Activated T-cell treated with anti-CD3 and anti-CD28 coated beads for 24 hours (primary cell): ENCODE measurements around the gene CAMTA1.
"Not testable (repeated sequence)": the region's sequence is repeated elsewhere in the genome, so short reads cannot be mapped to it uniquely, and the experiment has no call there.

Experiments used
- DNase-seq: peaks from one replicate; pipeline ENCODE4 v3.0.0-alpha.2; 2020; ENCODE audit warnings: low read depth

Gene CAMTA1

DNA sequence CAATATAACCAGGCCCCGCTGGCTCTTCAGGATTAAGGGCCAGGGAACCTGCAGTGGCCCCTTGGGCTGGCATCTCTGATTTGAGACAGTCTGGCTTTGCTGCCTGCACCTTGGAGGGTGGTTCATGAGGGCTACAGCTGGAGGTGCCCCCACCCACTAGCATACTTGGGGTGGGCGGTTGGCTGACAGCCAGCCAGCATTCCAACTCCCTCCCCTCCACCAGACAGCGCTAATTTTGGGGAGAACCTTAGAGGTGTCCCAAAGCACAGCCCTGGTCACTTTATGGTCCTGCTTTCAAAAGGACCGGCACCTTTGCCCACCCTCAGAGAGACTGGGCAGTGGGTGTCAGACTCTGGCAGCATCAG is 805.2 kb downstream of the CAMTA1 start:
- DNase-seq = no peak

DNA sequence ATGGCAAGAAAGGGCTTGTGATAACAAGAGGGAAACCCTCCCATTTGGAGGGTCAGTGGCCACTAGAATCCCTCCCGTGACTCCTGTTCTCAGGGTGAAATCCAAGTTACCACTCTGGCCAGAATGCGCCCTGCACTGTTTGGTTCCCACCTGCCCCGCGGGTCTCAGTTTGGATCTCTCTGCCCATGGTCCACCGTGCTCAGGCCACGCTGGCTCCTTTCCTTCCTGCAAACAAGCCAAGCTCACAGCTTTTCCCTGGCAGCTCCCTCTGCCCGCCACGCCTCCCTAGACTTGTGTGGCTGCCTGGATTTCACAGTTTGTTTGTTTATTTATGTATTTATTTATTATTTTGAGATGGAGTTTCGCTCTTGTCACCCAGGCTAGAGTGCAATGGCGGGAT is 806.3 kb downstream of the CAMTA1 start:
- DNase-seq = no peak

DNA sequence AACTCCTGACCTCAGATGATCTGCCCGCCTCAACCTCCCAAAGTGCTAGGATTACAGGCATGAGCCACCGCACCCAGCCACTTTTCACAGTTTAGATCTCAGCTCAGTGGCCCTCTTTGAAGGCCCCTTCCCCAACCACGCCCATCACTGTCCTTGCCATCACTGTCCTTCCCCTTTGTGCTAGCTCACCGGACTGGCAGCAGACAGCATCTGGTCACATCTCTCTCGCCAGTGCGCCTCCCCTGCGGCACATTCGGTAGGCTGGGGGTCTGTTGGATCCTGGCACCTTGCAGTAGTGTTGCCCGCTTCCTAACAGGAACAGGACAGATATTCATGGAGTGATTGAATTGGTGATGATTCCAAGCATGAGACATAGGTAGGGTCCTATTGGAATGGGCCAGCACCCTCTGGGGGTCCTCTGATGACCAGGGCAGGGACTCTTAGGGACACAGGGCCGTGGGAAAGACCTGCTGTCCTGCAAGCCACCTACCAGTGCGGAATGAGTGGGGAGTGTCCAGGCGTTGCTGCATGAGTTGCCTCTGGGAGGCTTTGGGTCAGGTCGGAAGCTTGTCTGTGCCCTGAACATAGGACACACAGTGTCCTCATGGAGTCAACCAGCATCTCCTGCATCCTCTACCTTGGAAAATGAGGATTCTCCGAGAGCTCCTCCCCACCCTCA is 807.0 kb downstream of the CAMTA1 start:
- DNase-seq = no peak

- DNase-seq = no peak
Measured at GRCh38 chr1:7594002-7594713, 808.9 kb downstream of the CAMTA1 start.

GRCh38 chr1:7594714-7595295 is 809.6 kb downstream of the CAMTA1 start:
- DNase-seq = no peak

DNA sequence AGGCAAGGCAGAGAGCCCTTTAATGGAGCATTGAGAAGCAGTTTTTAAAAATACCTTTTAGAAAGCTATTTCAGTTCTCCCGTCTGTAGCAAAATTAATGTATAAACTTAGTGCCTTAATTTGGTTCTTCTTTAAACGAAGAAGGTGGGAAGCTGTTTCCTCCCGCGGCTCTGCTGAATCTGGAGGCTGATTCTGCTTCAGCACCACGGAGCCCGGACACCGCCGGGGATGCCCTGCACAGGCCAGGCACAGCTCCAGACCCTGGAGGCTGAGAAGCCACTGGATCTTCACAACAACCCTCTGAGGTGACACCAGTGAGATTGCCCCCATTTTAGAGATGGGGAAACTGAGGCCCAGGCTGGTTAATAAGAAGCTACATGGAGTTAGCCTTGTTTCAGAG is 810.1 kb downstream of the CAMTA1 start:
- DNase-seq = no peak

DNA sequence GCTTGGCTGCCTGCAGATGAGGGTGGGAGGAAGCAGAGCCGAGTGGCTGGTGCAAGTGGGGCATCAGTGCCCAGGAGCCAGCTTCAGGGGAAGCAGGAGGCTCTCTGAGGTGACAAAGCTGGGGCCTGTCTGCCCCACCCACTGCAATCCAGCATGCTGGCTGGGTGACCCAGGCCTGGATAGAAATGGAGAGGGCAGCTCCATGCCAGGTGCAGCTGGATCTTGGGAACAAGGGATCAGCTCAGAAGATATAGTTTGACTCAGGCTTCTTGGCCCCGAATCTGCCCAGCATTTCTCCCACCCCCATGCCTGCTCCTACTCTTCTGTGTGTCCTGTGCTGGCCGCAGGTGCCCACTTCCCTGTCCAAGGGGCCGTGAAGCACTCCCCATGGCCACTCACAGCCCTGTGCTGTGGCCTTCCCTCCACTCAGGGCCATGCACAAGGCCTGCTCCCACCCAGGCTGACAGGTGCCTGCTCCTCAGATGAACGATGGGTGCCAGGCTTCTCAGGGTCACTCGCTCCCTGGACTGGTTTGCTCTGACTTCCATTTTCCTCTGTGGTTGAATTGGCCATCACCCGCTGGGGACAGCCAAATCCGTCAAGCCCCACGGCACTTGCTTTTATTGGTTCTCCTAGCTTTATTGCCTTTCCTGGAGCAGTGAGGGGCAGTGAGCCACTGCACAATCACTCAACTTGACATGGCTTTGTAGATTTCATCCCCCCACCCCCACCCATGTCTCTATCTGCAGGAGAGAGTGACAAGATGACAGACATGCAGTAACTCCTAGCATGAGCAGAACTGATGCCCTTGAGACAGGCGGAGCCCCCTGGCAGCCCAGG is 811.1 kb downstream of the CAMTA1 start:
- DNase-seq = no peak

DNA sequence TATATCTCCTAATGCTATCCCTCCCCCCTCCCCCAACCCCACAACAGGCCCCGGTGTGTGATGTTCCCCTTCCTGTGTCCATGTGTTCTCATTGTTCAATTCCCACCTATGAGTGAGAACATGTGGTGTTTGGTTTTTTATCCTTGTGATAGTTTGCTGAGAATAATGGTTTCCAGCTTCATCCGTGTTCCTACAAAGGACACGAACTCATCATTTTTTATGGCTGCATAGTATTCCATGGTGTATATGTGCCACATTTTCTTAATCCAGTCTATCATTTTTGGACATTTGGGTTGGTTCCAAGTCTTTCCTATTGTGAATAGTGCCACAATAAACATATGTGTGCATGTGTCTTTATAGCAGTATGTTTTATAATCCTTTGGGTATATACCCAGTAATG is 812.8 kb downstream of the CAMTA1 start:
- not testable (repeated sequence) for DNase-seq

- DNase-seq = not testable (repeated sequence)
Measured at GRCh38 chr1:7604906-7605305, 819.7 kb downstream of the CAMTA1 start.

DNA sequence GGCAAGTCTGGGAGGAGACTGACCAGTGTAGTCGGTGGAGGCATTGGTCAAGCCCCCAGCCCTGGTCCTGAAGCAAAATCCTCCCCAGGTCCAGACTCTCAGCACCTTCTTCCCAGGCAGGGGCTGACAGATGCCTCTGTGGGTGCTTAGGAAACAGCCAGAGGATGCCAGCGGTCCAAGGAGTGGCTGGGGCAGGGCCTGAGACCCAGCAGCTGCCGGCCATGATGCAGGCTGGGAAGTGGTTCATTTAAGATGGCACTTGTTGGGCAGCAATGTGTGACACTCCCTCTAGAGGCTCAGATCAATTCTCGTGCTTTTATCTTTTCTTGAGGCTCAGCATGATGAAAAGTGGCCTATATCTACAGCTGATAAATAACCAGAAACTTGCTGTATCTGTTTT is 820.8 kb downstream of the CAMTA1 start:
- no peak for DNase-seq

GRCh38 chr1:7607097-7607496 is 821.8 kb downstream of the CAMTA1 start:
- DNase-seq = no peak

DNA sequence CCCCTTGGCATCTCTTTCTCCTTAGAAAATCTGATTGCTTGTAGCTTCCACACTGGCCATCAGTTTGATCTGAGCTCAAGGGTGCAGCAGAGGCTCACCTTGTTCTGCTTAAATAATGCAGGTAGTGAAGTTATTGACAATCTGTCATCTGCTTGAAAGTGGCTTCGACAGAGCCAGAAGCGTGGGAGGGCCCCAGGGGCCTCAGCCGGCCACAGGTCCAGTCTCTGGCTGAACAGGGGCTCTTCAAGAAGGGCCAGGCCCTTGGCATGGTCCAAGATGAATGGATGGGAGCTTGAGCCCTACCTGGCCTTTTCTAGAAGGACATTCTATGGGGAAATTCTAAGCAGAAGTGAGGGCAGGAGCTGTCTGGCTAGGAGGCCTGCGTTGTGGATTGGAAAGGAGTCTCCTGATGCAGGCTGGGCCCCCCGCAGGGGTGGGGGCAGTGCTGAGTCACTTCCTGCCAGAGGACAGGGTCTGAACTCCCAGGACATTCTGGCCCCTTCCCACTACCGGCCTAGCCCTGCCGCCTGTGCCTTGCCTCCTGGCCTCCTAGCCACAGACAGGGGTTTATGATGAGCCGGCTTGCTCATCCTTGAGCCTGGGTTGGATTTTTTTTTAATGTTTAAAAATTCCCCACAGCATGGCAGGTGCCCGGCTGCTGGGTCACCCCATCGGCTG is 823.5 kb downstream of the CAMTA1 start:
- no peak for DNase-seq

DNA sequence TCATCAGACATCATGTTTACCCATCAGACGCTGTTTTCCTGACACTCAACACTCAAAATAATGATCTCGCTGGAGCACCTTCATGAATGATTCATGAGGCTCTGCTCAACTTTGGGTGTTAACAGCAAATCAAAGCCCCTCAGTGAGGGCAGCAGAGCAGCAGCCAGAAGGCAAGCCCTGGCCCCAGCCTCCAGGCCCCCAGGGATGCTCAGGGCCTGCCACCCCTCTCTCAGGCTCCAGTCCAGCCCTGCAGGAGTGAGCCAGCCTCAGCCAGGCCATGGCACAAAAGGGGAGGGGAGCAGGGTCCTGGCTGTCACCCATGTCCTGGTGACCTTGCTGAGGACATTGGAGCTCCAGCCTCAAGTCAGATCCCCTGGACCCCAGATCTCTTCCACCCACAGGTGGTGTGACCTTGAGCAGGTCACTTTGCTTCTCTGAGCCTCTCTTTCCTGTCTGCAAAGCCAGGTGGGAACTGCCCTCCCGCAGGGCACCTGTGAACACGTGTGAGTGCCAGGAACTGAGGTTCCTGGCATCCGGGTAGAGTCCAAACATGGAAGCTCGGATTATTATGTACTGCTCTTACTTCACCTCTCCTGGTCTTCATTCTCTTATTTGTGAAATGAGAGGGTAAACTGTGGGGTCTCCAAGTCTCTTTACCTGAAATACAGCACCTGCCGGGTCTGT is 824.2 kb downstream of the CAMTA1 start:
- DNase-seq = no peak

- no peak for DNase-seq
Measured at GRCh38 chr1:7610106-7610731, 825.0 kb downstream of the CAMTA1 start.

GRCh38 chr1:7610936-7611335 is 825.7 kb downstream of the CAMTA1 start:
- DNase-seq = no peak

- no peak for DNase-seq
Measured at GRCh38 chr1:7611421-7612010, 826.3 kb downstream of the CAMTA1 start.

DNA sequence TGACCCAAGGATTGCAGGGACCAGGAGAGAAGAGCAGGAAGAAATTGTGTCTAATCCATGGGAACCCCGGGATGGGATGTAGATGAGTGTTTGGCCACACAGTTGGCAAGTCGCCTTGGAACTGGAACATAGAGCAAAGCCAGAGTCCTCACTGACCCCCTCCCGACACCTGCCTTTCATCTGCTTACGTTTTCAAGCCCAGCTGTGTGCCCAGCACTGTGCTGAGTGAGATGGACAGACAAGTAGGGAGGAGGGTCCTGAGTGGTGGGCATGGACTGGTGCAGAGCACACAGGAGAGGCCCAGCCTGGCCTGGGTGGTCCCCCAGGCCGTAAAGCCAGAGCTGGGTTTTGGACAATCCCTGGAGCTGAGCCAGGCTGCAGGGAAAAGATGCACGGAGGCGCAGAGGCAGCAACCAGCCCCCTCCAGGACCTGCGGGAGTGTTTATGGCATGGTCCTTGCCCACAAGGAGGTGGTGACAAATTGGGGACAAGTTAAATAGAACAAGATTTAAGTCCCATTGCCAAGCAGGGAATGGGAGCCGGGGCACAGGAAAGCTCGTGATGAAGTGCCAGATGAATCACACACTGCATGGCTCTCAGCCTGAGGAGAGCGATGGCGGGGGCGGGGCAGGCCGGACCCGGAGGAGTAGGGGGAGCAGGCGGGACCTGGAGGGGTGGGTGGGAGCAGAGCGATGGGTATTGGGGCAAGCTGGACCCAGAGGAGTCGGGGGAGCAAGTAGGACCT is 828.0 kb downstream of the CAMTA1 start:
- DNase-seq = no peak

- DNase-seq = no peak
Measured at GRCh38 chr1:7613851-7614205, 828.6 kb downstream of the CAMTA1 start.

DNA sequence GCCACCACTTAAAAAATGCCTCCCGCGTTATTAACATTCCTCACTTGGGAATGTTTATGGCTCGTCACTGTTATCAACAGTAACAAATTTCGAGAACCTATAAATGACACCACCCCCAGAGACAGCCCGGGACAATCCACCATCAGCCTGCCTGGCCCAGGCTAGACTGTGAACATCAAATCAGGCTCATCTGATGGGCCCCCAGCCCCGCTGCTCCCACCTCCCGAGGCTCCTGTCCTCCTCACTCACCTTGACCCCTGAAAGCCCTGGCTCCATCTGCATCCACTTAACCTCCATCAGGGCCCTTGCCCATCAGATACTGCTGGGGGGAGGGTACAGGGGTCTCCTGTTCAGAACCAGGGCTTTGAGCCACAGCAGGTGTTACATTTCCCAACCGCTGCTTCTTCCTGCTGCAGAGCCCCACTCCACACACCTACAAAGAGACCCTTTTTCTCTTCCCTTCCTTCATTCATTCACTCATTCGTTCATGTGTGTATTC is 829.4 kb downstream of the CAMTA1 start:
- DNase-seq = no peak

DNA sequence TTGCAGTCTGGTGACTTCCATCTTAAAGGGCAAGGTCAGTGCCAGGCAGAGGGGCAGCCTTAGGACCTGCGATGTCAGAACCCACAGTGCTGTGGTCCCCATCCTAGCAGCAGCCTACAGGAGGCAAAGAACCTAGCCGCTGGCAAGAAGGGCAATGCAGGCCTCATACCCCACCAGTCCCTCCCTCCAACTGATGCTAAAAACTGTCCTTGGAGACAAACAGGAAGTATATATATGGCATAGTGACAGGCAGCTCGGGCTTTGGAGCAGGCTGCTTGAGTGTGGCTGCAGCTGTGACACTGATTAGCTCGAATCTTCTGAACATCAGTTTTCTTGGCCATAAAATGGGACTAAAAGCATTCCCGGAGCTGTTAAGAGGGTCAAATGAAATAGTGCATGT is 829.9 kb downstream of the CAMTA1 start:
- no peak for DNase-seq
